Activated naive CD4-positive, alpha-beta T cell treated with anti-CD3 and anti-CD28 coated beads for 36 hours (primary cell): ENCODE measurements around the gene TAS2R46. TPM values are rescaled to one million over a fixed set of nuclear protein-coding genes. Genes with fewer than 3 reads are reported as not detected.

Experiments
- CTCF ChIA-PET: fragments of 350-600 bp; sonication (Branson Sonifier 250); formaldehyde crosslinking; loops from one replicate; lab custom pipeline; 2021; ENCODE audit warnings: antibody characterized with exemption; lab: Charles Lee
- DNase-seq: peaks from one replicate; pipeline ENCODE4 v3.0.0-alpha.2; 2020
- H3K27ac Mint-ChIP-seq: one replicate; pipeline ENCODE4 v1.8.0; 2021; ENCODE audit warnings: mild to moderate bottlenecking, mixed read lengths
- H3K27me3 Mint-ChIP-seq: one replicate; pipeline ENCODE4 v1.8.0; 2021; ENCODE audit warnings: low read depth, mixed read lengths
- H3K36me3 Mint-ChIP-seq: one replicate; pipeline ENCODE4 v1.8.0; 2021; ENCODE audit warnings: low read depth, mixed read lengths
- H3K4me1 Mint-ChIP-seq: one replicate; pipeline ENCODE4 v1.8.0; 2021; ENCODE audit warnings: low read depth, mixed read lengths
- H3K4me3 Mint-ChIP-seq: one replicate; pipeline ENCODE4 v1.8.0; 2021; ENCODE audit warnings: mild to moderate bottlenecking, moderate library complexity, mixed read lengths
- H3K9me3 Mint-ChIP-seq: one replicate; pipeline ENCODE4 v1.8.0; 2021; ENCODE audit warnings: mixed read lengths
- intact Hi-C: fragments of 100-400 bp; cut with micrococcal nuclease; formaldehyde crosslinking; loops from one replicate; pipeline ENCODE4 v1.15.1; 2023
- total RNA-seq, 2 experiments: library from RNA; stranded (reverse); gene quantifications; one replicate each; pipeline ENCODE4 v1.2.3, GENCODE V29; 2021

The TAS2R46 gene
- total RNA-seq, 2 experiments from 2014 or later, result 0.27 to 0.31 TPM

GRCh38 chr12:11026118-11026517 lies 36.0 kb downstream of the TAS2R46 start:
- H3K27ac Mint-ChIP-seq, result no peak overlapping the region
- H3K27me3 Mint-ChIP-seq, result no peaks in the 10 kb centered on the region
- H3K36me3 Mint-ChIP-seq, result peaks cover 33% of the 10 kb centered on the region
- intact Hi-C loops, result no loop called here
- DNase-seq, result no peak
- CTCF ChIA-PET, result interaction anchor here (0.9 kb wide), 1 partner anchor 38 kb away, joined by 3 read pairs; no protein-coding TSS in a partner anchor
- no peak overlapping the region for H3K4me3 Mint-ChIP-seq
- no peaks in the 10 kb centered on the region for H3K4me1 Mint-ChIP-seq
- H3K9me3 Mint-ChIP-seq, result peaks cover 10% of the 10 kb centered on the region

- Mint-ChIP-seq H3K36me3 (peaks cover 26% of the 10 kb centered on the region), H3K9me3 (peaks cover 10% of the 10 kb centered on the region), H3K27ac (no peak overlapping the region), H3K4me1 (no peaks in the 10 kb centered on the region), H3K27me3 (no peaks in the 10 kb centered on the region), H3K4me3 (no peak overlapping the region)
- DNase-seq, result no peak
- intact Hi-C loops, result no loop called here
- CTCF ChIA-PET, result no interaction called here
Measured at GRCh38 chr12:11023387-11023786, 38.7 kb downstream of the TAS2R46 start.

- no peaks in the 10 kb centered on the region for H3K4me1 Mint-ChIP-seq
- CTCF ChIA-PET, result no interaction called here
- intact Hi-C loops, result no loop called here
- H3K4me3 Mint-ChIP-seq, result no peak within 1 kb of the TSS
- no peak within 1 kb of the TSS for H3K27ac Mint-ChIP-seq
- H3K27me3 Mint-ChIP-seq, result no peaks in the 10 kb centered on the region
- peaks cover 10% of the 10 kb centered on the region for H3K9me3 Mint-ChIP-seq
- H3K36me3 Mint-ChIP-seq, result peaks cover 19% of the 10 kb centered on the region
- DNase-seq, result no peak
Measured at GRCh38 chr12:11022520-11022919, 39.6 kb downstream of the TAS2R46 start, which contains the start of gene TAS2R19. Gene TAS2R19 (minus strand): TSS chr12:11022620. CDS start chr12:11022571, 49 bp downstream.

GRCh38 chr12:11016937-11017336 lies 45.2 kb downstream of the TAS2R46 start:
- no peak for DNase-seq
- no peaks in the 10 kb centered on the region for H3K4me1 Mint-ChIP-seq
- no peak overlapping the region for H3K4me3 Mint-ChIP-seq
- no peak overlapping the region for H3K27ac Mint-ChIP-seq
- H3K27me3 Mint-ChIP-seq, result no peaks in the 10 kb centered on the region
- intact Hi-C loops, result no loop called here
- peaks cover 3% of the 10 kb centered on the region for H3K36me3 Mint-ChIP-seq
- H3K9me3 Mint-ChIP-seq, result no peaks in the 10 kb centered on the region
- CTCF ChIA-PET, result no interaction called here

GRCh38 chr12:11015775-11016430 lies 46.2 kb downstream of the TAS2R46 start:
- Mint-ChIP-seq H3K36me3 (peaks cover 2% of the 10 kb centered on the region), H3K9me3 (no peaks in the 10 kb centered on the region), H3K27ac (no peak overlapping the region), H3K4me3 (no peak overlapping the region), H3K4me1 (no peaks in the 10 kb centered on the region), H3K27me3 (no peaks in the 10 kb centered on the region)
- no peak for DNase-seq
- CTCF ChIA-PET, result no interaction called here
- intact Hi-C loops, result loop anchor here (1.0 kb wide), 1 partner anchor 54 kb away; no protein-coding TSS in a partner anchor

- DNase-seq, result no peak
- Mint-ChIP-seq H3K36me3 (peaks cover 2% of the 10 kb centered on the region), H3K4me1 (no peaks in the 10 kb centered on the region), H3K9me3 (no peaks in the 10 kb centered on the region), H3K27ac (no peak overlapping the region), H3K27me3 (no peaks in the 10 kb centered on the region), H3K4me3 (no peak overlapping the region)
- CTCF ChIA-PET, result no interaction called here
- intact Hi-C loops, result no loop called here
Measured at GRCh38 chr12:11014234-11014633, 47.9 kb downstream of the TAS2R46 start.

Other genes with a start within 250 kb of the TAS2R46 start
- not detected for gene TAS2R10, start 235.9 kb downstream of the TAS2R46 start, total RNA-seq
- gene PRR4, start 212.8 kb downstream of the TAS2R46 start, total RNA-seq, result not detected
- 1 to 10 TPM; 4.8 to 7.4 TPM for gene PRH1, start 178.0 kb downstream of the TAS2R46 start, total RNA-seq
- gene TAS2R13, start 152.7 kb downstream of the TAS2R46 start, total RNA-seq, result under 1 TPM in 1 of 2 experiments, not detected in 1; 0.17 TPM
- not detected for gene PRH2, start 133.1 kb downstream of the TAS2R46 start, total RNA-seq
- gene TAS2R14, start 123.0 kb downstream of the TAS2R46 start, total RNA-seq, result under 1 TPM; 0.36 to 0.49 TPM
- gene TAS2R50, start 75.4 kb downstream of the TAS2R46 start, total RNA-seq, result under 1 TPM in 1 of 2 experiments, not detected in 1; 0.36 TPM
- under 1 TPM; 0.54 to 0.60 TPM for gene TAS2R20, start 64.0 kb downstream of the TAS2R46 start, total RNA-seq
- gene TAS2R19, start 39.7 kb downstream of the TAS2R46 start, total RNA-seq, result under 1 TPM; 0.77 to 0.98 TPM
- 1 to 10 TPM; 1.1 to 1.4 TPM for gene TAS2R31, start 30.9 kb downstream of the TAS2R46 start, total RNA-seq
- gene TAS2R43, start 30.0 kb upstream of the TAS2R46 start, total RNA-seq, result under 1 TPM in 1 of 2 experiments, not detected in 1; 0.26 TPM
- 1 to 10 TPM; 1.5 to 1.6 TPM for gene TAS2R30, start 72.3 kb upstream of the TAS2R46 start, total RNA-seq
- 1 to 10 TPM; 5.0 to 5.6 TPM for gene SMIM10L1, start 108.9 kb upstream of the TAS2R46 start, total RNA-seq
- gene TAS2R42, start 124.6 kb upstream of the TAS2R46 start, total RNA-seq, result not detected
- gene PRB3, start 207.4 kb upstream of the TAS2R46 start, total RNA-seq, result not detected
- gene PRB4, start 248.1 kb upstream of the TAS2R46 start, total RNA-seq, result not detected